ENCODE measurements around the gene ZBTB7C.

ZBTB7C gene

GRCh38 chr18:47978603-47979002, 430.6 kb downstream of the ZBTB7C start (continued):
- no peak for TF ChIP-seq ZBTB11 (tag by site-specific recombination; conservative IDR thresholded peaks at IDR 0.05; ENCODE audit: low read depth)

GRCh38 chr18:47978141-47978540, 431.0 kb downstream of the ZBTB7C start:
- POLR2A ChIA-PET, result no interaction called here

More at GRCh38 chr18:47978141-47978540, 431.0 kb downstream of the ZBTB7C start:
- Histone ChIP-seq H3K9me3 (ENCODE audit: control insufficient read depth, insufficient read depth, low read depth, low read length) (no peaks in the 10 kb centered on the region), H3K36me3 (ENCODE audit: control insufficient read depth in 2 of 2, insufficient read depth in 1 of 2, low read length in 2 of 2) (no peaks in the 10 kb centered on the region), H3K4me3 (ENCODE audit: low read depth, low read length) (no peak overlapping the region), H3K27ac (ENCODE audit: extremely low read depth, low read depth, low read length) (no peak overlapping the region), H3K4me1 (ENCODE audit: control insufficient read depth, insufficient read depth, low read length) (no peaks in the 10 kb centered on the region)
- TF ChIP-seq ZBTB26 (tag by site-specific recombination; optimal IDR thresholded peaks at IDR 0.05), result no peak
- TF ChIP-seq ZNF19 (tag by site-specific recombination; IDR thresholded peaks at IDR 0.05; ENCODE audit: low read depth), result no peak
- TF ChIP-seq ZNF704 (tag by site-specific recombination; IDR thresholded peaks at IDR 0.05), result no peak
- no peak for TF ChIP-seq ZNF132 (tag by site-specific recombination; IDR thresholded peaks at IDR 0.05; ENCODE audit: borderline replicate concordance)
- TF ChIP-seq ZFP41 (tag by site-specific recombination; IDR thresholded peaks at IDR 0.05; ENCODE audit: borderline replicate concordance), result no peak
- no peak for TF ChIP-seq ZNF473 (tag by site-specific recombination; IDR thresholded peaks at IDR 0.05)
- TF ChIP-seq ZNF174 (tag by site-specific recombination; IDR thresholded peaks at IDR 0.05), result no peak
- no peak for TF ChIP-seq ZNF404 (tag by site-specific recombination; IDR thresholded peaks at IDR 0.05)
- TF ChIP-seq ZXDB (tag by site-specific recombination; IDR thresholded peaks at IDR 0.05), result no peak
- no peak for TF ChIP-seq ELK4 (IDR thresholded peaks at IDR 0.05; ENCODE audit: borderline replicate concordance, low read depth, low read length)
- TF ChIP-seq KLF9 (tag by site-specific recombination; IDR thresholded peaks at IDR 0.05; ENCODE audit: low read depth), result no peak
- no peak for TF ChIP-seq ZNF621 (tag by site-specific recombination; IDR thresholded peaks at IDR 0.05)
- TF ChIP-seq ZNF169 (tag by site-specific recombination; IDR thresholded peaks at IDR 0.05), result no peak
- TF ChIP-seq ATF2 (tag by site-specific recombination; IDR thresholded peaks at IDR 0.05; ENCODE audit: low read depth), result no peak
- CTCF ChIA-PET, result interaction anchor here (1.6 kb wide), 1 partner anchor 30 kb away, joined by 5 read pairs; no protein-coding TSS in a partner anchor
